ENCODE results near the gene ABHD11.

DNA sequence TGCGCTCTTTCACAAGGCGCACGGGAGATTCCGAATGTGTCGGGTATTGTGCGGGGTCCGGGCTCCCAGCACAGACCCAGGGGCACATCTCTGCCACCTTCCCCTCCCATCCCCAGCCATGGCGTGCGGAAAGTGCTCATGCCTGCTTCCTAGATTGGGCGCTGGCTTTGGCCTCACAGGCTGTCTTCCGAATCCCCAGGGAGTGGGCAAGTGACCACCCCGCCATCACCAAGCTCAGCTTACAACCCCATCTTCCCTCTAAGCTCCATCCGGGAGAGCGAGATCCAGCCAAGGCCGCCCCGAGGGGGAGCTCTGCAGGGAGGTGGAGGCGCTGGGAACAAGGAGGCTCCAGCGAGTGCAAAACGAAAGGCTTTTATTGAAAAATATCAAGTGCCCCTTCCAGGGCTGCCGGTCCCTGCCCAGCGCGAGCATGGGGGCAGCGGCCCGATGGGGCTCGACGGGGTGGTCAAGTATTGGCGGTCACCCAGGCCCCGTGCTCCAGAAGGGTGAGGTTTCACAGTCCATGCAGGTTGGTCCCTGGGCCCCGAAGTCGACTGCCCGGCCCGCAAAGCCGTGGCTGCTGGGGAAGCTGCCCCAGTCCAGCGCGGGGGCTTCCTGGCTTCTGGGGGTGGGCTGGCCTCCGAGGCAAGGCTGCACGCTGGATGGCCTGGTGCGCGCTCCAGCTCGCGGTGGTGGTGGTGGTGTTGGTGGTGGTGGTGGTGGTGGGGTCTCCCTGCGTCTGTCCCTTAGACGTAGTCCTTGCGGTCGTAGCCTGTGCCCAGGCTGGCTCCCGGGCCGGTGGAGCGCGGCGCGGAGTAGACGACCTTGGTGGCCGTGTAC, 30.3 kb upstream of the ABHD11 start:
- TF ChIP-seq EZH2 (IDR thresholded peaks at IDR 0.05; ENCODE audit: insufficient read depth, poor library complexity, severe bottlenecking) (no peak), EZH2phosphoT487 (IDR thresholded peaks at IDR 0.05; ENCODE audit: insufficient read depth, low read depth) (no peak)
